GM18907 (cell line): ENCODE results near the gene CEPT1.
"Not testable (repeated sequence)": the region's sequence is repeated elsewhere in the genome, so short reads cannot be mapped to it uniquely, and the experiment has no call there.

Experiments
- ATAC-seq: cut with Tn5 transposase; IDR thresholded peaks from one replicate; pipeline ENCODE4 v1.9.1; 2021; ENCODE audit warnings: mild to moderate bottlenecking, moderate library complexity; ENCODE audit not compliant: unreplicated experiment

CEPT1 gene

DNA sequence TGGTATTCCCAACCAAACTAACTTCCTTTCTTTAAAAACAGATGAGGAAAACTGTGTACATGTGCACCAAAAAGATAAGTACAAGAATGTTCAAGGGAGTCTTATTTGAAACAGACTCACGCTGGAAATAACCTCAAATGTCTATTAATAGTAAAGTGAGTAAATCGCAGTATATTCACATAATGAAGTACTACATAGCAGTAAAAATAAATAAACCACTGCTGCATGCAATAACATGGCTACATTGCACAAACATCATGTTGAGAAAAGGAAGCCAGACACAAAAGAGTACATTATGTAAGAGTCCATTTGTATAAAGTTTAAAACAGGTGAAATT is 65.7 kb downstream of the CEPT1 start:
- ATAC-seq, result no peak

DNA sequence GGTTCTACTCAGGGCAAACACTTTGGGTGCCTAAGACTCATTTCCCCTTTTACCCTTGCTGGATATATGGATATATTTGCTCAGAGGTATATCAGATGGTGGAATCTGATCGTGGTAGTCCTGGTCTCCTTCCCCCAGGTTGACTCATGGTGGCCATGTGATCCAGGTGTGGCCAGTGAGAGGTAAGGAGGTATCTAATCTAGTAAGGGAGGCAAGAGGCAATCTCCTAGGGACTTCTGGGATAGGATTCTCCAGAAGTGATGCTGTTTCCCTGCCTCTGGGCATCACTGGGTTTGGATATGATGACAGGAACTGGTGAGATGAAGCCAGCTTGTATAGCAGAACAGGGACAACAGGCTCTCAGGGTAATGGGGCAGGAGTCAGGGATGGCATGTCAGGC is 68.9 kb downstream of the CEPT1 start:
- ATAC-seq, result no peak

DNA sequence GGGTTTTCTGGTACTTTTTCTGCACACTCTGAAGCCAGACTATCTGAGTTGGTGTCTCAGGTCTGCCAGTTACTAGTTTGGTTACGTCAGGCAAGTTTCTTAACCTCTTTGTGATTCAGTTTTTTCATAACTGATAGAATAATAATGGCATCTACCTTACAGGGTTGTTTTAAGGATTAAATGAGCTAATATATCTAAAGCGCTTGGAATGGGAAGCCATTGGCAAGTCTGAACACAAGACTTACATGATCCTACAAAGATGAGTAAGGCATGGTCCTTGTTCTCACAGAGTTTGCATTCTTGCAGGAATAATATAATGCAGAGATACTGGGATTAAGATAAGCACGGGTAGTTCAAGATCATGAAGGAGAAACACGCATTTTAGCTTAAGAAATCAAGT is 69.6 kb downstream of the CEPT1 start:
- ATAC-seq, result no peak

GRCh38 chr1:111211921-111212320 is 71.9 kb downstream of the CEPT1 start:
- ATAC-seq, result no peak

- ATAC-seq, result no peak
These were observed 72.8 kb downstream of the CEPT1 start for GRCh38 chr1:111212634-111213335.

GRCh38 chr1:111213412-111213811 is 73.4 kb downstream of the CEPT1 start:
- ATAC-seq, result no peak

- ATAC-seq, result no peak
These were observed 74.2 kb downstream of the CEPT1 start for GRCh38 chr1:111214074-111214801.

DNA sequence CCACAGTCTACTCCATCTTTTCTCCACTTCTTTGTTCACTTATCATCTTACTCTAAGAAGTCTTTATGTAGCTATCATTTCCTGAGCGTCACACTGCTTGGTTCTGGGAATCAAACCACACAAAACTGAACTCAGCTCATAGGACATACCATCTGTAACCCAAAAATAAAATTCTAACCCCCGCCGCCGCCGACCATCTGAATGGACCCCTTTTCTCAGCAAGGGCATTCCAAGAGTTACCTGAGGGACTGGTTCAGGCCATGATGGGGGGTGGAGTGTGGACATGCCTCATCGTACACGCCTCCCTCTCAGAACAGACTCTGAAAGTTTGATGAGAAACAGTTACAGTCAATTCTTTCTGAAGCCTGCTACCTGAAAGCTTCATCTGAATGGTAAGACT is 74.9 kb downstream of the CEPT1 start:
- ATAC-seq, result no peak

DNA sequence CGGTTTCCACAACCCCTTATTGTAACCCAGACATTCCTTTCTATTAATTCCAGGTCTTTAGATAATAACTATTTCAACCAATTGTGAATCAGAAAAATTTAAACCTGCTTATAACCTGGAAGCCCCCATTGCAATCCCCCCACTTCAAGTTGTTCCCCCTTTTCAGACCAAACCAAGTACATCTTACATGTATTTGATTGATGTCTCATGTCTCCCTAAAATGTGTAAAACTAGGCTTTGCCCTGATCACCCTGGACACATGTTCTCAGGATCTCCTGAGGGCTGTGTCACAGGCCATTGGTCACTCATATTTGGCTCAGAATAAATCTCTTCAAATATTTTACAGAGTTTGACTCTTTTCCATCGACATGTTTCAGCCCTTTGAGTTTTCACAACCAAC is 75.3 kb downstream of the CEPT1 start:
- not testable (repeated sequence) for ATAC-seq

- no peak for ATAC-seq
These were observed 76.7 kb downstream of the CEPT1 start for GRCh38 chr1:111216751-111217150.

DNA sequence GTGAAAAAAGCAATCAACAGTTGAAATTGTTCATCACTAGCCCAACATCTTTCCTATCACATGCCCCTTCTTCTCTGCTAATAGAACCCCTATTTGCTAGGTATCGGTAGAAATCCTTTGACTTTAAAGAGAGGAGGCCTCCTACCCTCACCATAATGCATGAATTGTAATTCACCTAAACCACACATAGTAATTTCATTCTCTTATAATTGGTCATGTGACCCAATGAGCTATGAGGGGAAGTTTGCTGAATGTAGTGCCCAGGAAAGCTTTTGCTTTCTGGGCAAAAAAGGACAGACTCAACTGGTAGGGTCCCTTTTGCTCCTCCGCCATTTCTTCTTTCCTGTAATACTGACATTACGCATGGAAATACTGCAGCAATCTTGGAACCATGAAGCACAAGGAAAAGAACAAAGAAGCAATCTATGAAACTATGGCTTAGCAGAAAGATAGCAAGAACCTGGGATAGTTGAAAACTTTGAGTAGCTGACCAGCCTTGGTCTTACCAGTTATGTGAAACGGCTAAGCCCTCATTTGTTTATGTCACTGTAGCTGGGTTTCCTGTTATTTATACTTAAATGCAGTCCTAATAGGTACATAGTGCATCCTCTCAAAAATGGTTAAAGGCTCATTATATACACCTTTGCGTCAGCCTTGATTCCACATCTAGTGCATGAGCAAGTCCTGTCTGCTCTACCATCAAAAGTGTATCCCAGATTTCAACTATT is 77.3 kb downstream of the CEPT1 start:
- ATAC-seq, result no peak

DNA sequence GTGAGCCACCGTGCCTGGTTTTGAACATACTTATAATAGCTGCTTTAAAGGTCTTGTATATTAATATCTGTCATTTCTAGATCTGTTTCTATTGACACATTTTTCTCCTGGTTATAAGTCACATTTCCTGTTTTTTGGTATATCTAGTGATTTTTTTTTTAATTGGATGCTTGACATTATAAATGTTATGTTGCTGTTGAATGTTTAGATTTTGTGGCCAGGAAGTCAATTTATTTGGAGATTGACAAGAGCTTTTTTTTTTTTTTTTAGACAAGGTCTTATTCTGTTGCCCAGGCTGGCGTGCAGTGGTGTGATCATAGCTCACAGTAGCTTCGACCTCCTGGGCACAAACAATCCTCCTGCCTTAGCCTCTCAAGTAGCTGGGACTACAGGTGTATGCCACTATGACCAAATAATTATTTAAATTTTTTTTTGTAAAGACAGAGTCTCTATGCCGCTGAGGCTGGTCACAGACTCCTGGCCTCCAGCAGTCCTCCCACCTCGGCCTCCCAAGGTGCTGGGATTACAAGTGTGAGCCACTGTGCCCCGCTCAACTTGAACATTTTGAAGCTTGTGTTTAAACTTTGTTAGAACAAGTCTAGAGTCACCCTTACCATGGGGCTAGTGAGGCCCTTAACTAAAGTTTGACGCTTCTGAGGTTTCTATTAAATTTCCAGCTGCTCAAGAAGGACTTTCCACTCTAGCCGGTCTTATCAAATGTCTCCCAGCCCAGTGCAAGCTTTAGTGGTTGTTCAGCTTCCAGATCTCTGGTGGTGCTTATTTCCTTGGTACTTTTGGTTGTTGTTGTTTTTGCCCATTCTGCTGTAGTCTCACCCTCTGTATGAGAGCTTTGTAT is 78.9 kb downstream of the CEPT1 start:
- ATAC-seq, result no peak

DNA sequence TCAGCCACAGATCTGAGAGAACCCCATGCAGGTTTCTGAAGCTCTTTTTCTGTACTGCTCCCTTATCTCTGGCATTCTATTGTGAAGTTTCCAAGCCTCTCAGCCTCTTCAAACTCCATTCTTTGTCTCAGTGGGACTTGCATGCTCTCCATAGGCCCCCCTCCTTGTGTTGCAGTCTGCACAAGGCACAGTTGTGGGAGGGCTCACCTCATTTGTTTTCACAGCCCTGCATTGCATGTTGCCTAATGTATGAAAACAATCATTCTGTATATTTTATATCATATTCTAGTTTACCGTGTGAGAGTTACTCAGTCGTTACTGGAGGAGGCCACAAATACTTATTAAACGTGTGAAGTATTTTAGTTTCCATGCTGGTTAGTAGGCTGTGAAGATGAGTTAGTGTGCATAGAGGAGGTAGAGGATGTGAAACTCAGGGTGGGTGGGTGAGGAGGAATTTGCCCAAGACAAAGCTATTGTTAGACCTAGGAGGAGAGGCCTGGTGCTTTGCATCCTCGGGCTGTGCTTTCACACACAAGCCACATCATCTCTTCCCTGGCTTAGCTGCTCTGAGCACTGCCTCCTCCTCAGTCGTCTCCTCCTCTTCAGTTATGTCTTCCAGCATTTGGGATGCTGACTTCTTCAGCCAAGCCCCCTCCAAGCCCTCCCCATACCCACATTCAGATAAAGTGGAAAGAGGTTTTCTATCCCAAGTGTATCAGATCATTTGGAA is 79.7 kb downstream of the CEPT1 start:
- ATAC-seq, result peak; percentile 31

GRCh38 chr1:111220302-111220890 is 80.4 kb downstream of the CEPT1 start:
- ATAC-seq, result no peak

DNA sequence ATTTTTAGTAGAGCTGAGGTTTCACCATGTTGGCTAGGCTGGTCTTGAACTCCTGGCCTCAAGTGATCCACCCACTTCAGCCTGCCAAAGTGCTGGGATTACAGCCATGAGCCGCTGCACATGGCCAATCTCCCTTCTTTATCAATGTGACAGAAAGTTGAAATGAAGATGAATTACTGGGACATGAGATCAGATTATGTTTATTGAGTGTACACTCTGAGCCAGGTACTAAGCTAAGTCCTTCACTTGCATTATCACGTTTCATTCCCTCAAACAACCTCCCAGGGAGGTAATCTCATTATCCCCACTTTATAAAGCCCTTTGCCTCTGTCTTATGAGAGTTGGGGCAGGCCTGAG is 81.2 kb downstream of the CEPT1 start:
- no peak for ATAC-seq

GRCh38 chr1:111221633-111222291 is 81.7 kb downstream of the CEPT1 start:
- peak; percentile 64 for ATAC-seq

- ATAC-seq, result peak; percentile 3
These were observed 82.5 kb downstream of the CEPT1 start for GRCh38 chr1:111222308-111223125.

- no peak for ATAC-seq
These were observed 83.2 kb downstream of the CEPT1 start for GRCh38 chr1:111223126-111223685.
